ENCODE measurements around the gene ARHGEF28. TPM values are rescaled to one million over a fixed set of nuclear protein-coding genes. Genes with fewer than 3 reads are reported as not detected.
A peak's percentile ranks its signal among the peaks of the same experiment; 100 is the strongest.

ARHGEF28 gene
- total and polyA plus RNA-seq, 2 of the 4 experiments (the other 2 are of a cell fraction): 3.6 to 16.0 TPM

DNA sequence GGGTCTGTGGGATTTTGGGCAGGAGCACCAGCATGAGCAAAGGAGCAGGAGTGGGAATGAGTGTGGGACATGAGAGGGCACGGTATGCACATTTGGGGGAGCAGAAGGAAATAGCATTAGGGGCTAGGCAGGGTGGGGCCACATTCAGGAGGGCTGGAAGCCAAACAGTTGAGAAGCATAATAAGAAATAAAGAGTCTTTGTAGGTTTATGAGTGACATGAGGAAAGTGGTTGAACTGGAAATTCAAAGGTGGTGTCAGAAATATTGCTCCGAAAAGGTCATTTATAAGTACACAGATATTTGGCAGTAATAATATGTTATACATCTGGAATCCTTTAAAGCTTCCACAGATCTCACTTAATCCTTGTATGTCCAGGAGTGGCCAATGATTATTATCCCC, 26.4 kb downstream of the ARHGEF28 start:
- no peak for ATAC-seq (ENCODE audit: low read depth)
- Histone ChIP-seq H2BK120ac (ENCODE audit: low read depth, low read length) (no peak overlapping the region), H4K91ac (ENCODE audit: insufficient read depth, low read depth, low read length) (no peak overlapping the region), H4K5ac (ENCODE audit: low read depth, low read length) (no peak overlapping the region), H3K56ac (ENCODE audit: extremely low read depth, insufficient read depth, low read length) (no peak overlapping the region), H2BK15ac (ENCODE audit: low read depth, low read length) (no peak overlapping the region), H2BK5ac (ENCODE audit: low read depth, low read length, poor library complexity, severe bottlenecking) (no peak overlapping the region), H3K79me1 (ENCODE audit: low read depth in 1 of 2, low read length in 2 of 2) (peaks cover 27 to 65% of the 10 kb centered on the region in 2 experiments), H3K9me1 (ENCODE audit: insufficient read depth, low read length) (peaks cover 13% of the 10 kb centered on the region), H3K36me3 (ENCODE audit: control insufficient read depth, insufficient read depth, low read length) (no peaks in the 10 kb centered on the region), H3K4me3 (ENCODE audit: insufficient read depth, low read depth, low read length) (no peak overlapping the region), H3K9ac (ENCODE audit: low read depth, low read length) (no peak overlapping the region), H3K4ac (ENCODE audit: low read depth, low read length) (no peak overlapping the region), H3K27me3 (ENCODE audit: control insufficient read depth, insufficient read depth, low read length) (no peaks in the 10 kb centered on the region), H2AK9ac (replicated peaks; ENCODE audit: low read depth, low read length, poor library complexity) (no peak overlapping the region), H3K18ac (ENCODE audit: low read depth, low read length) (no peak overlapping the region), H3K27ac (ENCODE audit: insufficient read depth, low read length) (no peak overlapping the region), H4K8ac (ENCODE audit: low read depth in 2 of 2, low read length in 2 of 2) (no peak overlapping the region), H4K20me1 (ENCODE audit: insufficient read depth, low read length) (peaks cover 4% of the 10 kb centered on the region; the same call in 1 of the 2 replicates), H3K9me3 (ENCODE audit: control insufficient read depth, insufficient read depth, low read length) (no peaks in the 10 kb centered on the region), H3K14ac (replicated peaks; ENCODE audit: low read depth, low read length) (no peak overlapping the region), H2AFZ (replicated peaks; ENCODE audit: low read length, poor library complexity) (no peak overlapping the region), H3K4me2 (ENCODE audit: low read depth, low read length) (no peak overlapping the region), H3K4me1 (ENCODE audit: control insufficient read depth, insufficient read depth, low read length) (peaks cover 8% of the 10 kb centered on the region; the same call in 1 of the 2 replicates), H2AK5ac (ENCODE audit: low read depth, low read length) (peak overlapping the region; percentile 29; the same call in 1 of the 2 replicates), H3K23ac (ENCODE audit: low read depth, low read length) (no peak overlapping the region), H2BK20ac (ENCODE audit: low read depth, low read length) (no peak overlapping the region)
- intact Hi-C loops (cut with micrococcal nuclease) (no loop called here), dilution Hi-C loops (cut with HindIII; ENCODE audit: low sequenced_read_pairs, unreplicated experiment) (no loop called here), in situ Hi-C loops (cut with MboI; ENCODE audit: low sequenced_read_pairs) (no loop called here)
- BruUV-seq (replicated peaks): no TSS peak
- ChIA-PET CTCF (no interaction called here), POLR2A (ENCODE audit: unreplicated experiment) (interaction anchor here (0.6 kb wide), 1 partner anchor 36 kb away, joined by 4 read pairs; no protein-coding TSS in a partner anchor)
- no CpG with 5 or more reads among the region's 2 CpGs for WGBS, 2 experiments (ENCODE audit: extremely low coverage in 2 of 2, insufficient read length in 1 of 2)
- DNase-seq: no peak
- TF ChIP-seq, protein P1, sequence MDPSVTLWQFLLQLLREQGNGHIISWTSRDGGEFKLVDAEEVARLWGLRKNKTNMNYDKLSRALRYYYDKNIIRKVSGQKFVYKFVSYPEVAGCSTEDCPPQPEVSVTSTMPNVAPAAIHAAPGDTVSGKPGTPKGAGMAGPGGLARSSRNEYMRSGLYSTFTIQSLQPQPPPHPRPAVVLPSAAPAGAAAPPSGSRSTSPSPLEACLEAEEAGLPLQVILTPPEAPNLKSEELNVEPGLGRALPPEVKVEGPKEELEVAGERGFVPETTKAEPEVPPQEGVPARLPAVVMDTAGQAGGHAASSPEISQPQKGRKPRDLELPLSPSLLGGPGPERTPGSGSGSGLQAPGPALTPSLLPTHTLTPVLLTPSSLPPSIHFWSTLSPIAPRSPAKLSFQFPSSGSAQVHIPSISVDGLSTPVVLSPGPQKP (IDR thresholded peaks at IDR 0.05; ENCODE audit: borderline replicate concordance, low read depth, low read length): no peak
- TF ChIP-seq MAZ (IDR thresholded peaks at IDR 0.05; ENCODE audit: borderline replicate concordance, low read depth, low read length): no peak
- TF ChIP-seq, protein P2, sequence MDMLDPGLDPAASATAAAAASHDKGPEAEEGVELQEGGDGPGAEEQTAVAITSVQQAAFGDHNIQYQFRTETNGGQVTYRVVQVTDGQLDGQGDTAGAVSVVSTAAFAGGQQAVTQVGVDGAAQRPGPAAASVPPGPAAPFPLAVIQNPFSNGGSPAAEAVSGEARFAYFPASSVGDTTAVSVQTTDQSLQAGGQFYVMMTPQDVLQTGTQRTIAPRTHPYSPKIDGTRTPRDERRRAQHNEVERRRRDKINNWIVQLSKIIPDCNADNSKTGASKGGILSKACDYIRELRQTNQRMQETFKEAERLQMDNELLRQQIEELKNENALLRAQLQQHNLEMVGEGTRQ (IDR thresholded peaks at IDR 0.05; ENCODE audit: low read depth, low read length): no peak
- TF ChIP-seq CEBPB (IDR thresholded peaks at IDR 0.05; ENCODE audit: low read depth, low read length): no peak
- TF ChIP-seq MXI1 (IDR thresholded peaks at IDR 0.05; ENCODE audit: borderline replicate concordance, low read depth, low read length): no peak
- no peak for TF ChIP-seq FOS (IDR thresholded peaks at IDR 0.05; ENCODE audit: low read depth, low read length)
- no peak for TF ChIP-seq RCOR1 (IDR thresholded peaks at IDR 0.05; ENCODE audit: insufficient replicate concordance, low read length)
- TF ChIP-seq RAD21 (IDR thresholded peaks at IDR 0.05; ENCODE audit: low read length): no peak
- TF ChIP-seq POLR2A (IDR thresholded peaks at IDR 0.05; ENCODE audit: low read depth, low read length): no peak
- TF ChIP-seq, protein P3, sequence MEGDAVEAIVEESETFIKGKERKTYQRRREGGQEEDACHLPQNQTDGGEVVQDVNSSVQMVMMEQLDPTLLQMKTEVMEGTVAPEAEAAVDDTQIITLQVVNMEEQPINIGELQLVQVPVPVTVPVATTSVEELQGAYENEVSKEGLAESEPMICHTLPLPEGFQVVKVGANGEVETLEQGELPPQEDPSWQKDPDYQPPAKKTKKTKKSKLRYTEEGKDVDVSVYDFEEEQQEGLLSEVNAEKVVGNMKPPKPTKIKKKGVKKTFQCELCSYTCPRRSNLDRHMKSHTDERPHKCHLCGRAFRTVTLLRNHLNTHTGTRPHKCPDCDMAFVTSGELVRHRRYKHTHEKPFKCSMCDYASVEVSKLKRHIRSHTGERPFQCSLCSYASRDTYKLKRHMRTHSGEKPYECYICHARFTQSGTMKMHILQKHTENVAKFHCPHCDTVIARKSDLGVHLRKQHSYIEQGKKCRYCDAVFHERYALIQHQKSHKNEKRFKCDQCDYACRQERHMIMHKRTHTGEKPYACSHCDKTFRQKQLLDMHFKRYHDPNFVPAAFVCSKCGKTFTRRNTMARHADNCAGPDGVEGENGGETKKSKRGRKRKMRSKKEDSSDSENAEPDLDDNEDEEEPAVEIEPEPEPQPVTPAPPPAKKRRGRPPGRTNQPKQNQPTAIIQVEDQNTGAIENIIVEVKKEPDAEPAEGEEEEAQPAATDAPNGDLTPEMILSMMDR (conservative IDR thresholded peaks at IDR 0.05; ENCODE audit: low read depth, low read length): no peak
- no peak for TF ChIP-seq NFE2L2 (IDR thresholded peaks at IDR 0.05; ENCODE audit: low read depth, low read length)
- TF ChIP-seq BHLHE40 (IDR thresholded peaks at IDR 0.05; ENCODE audit: low read depth, low read length): no peak
- TF ChIP-seq CHD1 (IDR thresholded peaks at IDR 0.05; ENCODE audit: low read depth, low read length): no peak
- no peak for TF ChIP-seq RFX5 (IDR thresholded peaks at IDR 0.05; ENCODE audit: low read depth, low read length)
- no peak for TF ChIP-seq SMC3 (IDR thresholded peaks at IDR 0.05; ENCODE audit: low read depth, low read length)
- no peak for TF ChIP-seq MAFK (IDR thresholded peaks at IDR 0.05; ENCODE audit: low read depth, low read length)
